Vagina (tissue), 2 donors: ENCODE results near the gene WDFY3.

Experiments used
- POLR2AphosphoS5 ChIP-seq, 2 donors: sonication (generic); formaldehyde crosslinking; IDR thresholded peaks; one replicate each; pipeline ENCODE4 v1.9.0; 2017; ENCODE audit warnings: antibody characterized with exemption in 2 of 2, mild to moderate bottlenecking in 2 of 2, low read depth in 1 of 2; ENCODE audit not compliant: insufficient read depth in 1 of 2
- TF ChIP-seq, protein P1 (sequence below), 3 experiments: fragments of 450-650 bp in 2 of 3; fragments of 200-600 bp in 1 of 3; sonication (generic) in 1 of 3; IDR thresholded peaks; one replicate each; pipeline ENCODE4 v1.5.1; 2017 to 2019; ENCODE audit warnings: antibody characterized with exemption in 3 of 3, mild to moderate bottlenecking in 2 of 3, moderate library complexity in 2 of 3

DNA sequence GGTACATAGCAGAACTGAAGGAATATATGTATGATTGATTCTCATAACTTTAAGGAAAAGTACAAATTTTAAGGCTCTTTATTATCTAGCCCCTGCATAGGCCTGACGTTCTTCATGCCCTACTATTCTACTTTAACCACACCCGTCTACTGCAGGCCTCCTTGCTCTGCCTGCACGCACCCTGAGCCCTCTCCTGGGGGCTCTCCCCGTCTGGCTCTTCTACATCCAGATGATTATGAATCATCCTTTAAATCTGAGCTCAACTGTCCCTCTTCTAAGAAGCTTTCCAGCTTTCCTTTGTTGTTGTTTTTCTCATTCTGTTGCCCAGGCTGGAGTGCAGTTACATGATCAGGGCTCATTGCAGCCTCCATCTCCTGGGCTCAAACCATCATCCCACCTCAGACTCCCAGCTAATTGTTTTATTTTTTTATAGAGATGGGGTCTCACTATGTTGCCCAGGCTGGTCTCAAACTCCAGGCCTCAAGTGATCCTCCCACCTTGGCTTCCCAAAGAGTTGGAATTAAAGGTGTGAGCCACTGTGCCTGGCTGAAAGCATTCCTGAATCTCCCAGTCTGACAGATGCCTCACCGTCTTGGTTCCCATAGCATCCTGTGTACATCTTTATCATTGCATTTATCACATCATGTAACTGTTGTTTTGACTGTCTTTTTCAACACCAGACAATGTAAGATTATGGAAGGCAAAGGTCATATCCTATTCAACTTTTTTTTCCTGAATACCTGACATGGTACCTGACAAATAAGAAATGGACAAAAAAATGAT lies 89.2 kb downstream of the WDFY3 start:
- TF ChIP-seq, protein P1, sequence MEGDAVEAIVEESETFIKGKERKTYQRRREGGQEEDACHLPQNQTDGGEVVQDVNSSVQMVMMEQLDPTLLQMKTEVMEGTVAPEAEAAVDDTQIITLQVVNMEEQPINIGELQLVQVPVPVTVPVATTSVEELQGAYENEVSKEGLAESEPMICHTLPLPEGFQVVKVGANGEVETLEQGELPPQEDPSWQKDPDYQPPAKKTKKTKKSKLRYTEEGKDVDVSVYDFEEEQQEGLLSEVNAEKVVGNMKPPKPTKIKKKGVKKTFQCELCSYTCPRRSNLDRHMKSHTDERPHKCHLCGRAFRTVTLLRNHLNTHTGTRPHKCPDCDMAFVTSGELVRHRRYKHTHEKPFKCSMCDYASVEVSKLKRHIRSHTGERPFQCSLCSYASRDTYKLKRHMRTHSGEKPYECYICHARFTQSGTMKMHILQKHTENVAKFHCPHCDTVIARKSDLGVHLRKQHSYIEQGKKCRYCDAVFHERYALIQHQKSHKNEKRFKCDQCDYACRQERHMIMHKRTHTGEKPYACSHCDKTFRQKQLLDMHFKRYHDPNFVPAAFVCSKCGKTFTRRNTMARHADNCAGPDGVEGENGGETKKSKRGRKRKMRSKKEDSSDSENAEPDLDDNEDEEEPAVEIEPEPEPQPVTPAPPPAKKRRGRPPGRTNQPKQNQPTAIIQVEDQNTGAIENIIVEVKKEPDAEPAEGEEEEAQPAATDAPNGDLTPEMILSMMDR (IDR thresholded peaks at IDR 0.05): no peak
- no peak for TF ChIP-seq POLR2AphosphoS5 (IDR thresholded peaks at IDR 0.05; ENCODE audit: insufficient read depth in 1 of 2, low read depth in 1 of 2)
